LHCN-M2 (cell line): Measurements from ENCODE around the gene MRPS26. TPM values are rescaled to one million over a fixed set of nuclear protein-coding genes. Genes with fewer than 3 reads are reported as not detected.
"Not testable (repeated sequence)": the region's sequence is repeated elsewhere in the genome, so short reads cannot be mapped to it uniquely, and the experiment has no call there.

Experiments
- DNase-seq: peaks from one replicate; pipeline ENCODE4 v3.0.0-alpha.2; 2012; ENCODE audit warnings: low read depth
- polyA plus RNA-seq: library from polyadenylated mRNA; unstranded; fragments of >200 nt; gene quantifications from one replicate; pipeline ENCODE4 v1.2.1, GENCODE V29; 2012; ENCODE audit warnings: missing spikeins
- total RNA-seq: library from RNA; depleted of rRNA; stranded (reverse); fragments of >200 nt; gene quantifications from 2 replicates; pipeline ENCODE4 v1.2.3, GENCODE V29; 2014; rRNA removed

Gene MRPS26
- total RNA-seq: 58.4 and 66.9 TPM in 2 replicates
- 38.0 TPM for polyA plus RNA-seq

GRCh38 chr20:3045816-3046676 is at the start of gene MRPS26:
MRPS26 (plus strand) TSS chr20:3046052; CDS start chr20:3046069, 17 bp downstream.
- peak; percentile 83 for DNase-seq

- DNase-seq: no peak
These were observed 47.1 kb upstream of the MRPS26 start for GRCh38 chr20:2998728-2999127.

GRCh38 chr20:3000852-3001523 is 44.9 kb upstream of the MRPS26 start:
- peak; percentile 50 for DNase-seq

GRCh38 chr20:3003416-3003815 is 42.4 kb upstream of the MRPS26 start:
- no peak for DNase-seq

- DNase-seq: peak; percentile 58
These were observed 34.7 kb upstream of the MRPS26 start for GRCh38 chr20:3010985-3011723.

GRCh38 chr20:3011752-3012151 is 34.1 kb upstream of the MRPS26 start:
- DNase-seq: no peak

- DNase-seq: no peak
These were observed 32.1 kb upstream of the MRPS26 start for GRCh38 chr20:3013771-3014170.

- DNase-seq: no peak
These were observed 31.7 kb upstream of the MRPS26 start for GRCh38 chr20:3014179-3014578.

GRCh38 chr20:3014662-3015061 is 31.2 kb upstream of the MRPS26 start:
- DNase-seq: no peak

- DNase-seq: not testable (repeated sequence)
These were observed 30.6 kb upstream of the MRPS26 start for GRCh38 chr20:3015302-3015701.

- no peak for DNase-seq
These were observed 24.5 kb upstream of the MRPS26 start for GRCh38 chr20:3021327-3021726.

- DNase-seq: no peak
These were observed 24.1 kb upstream of the MRPS26 start for GRCh38 chr20:3021777-3022176.

- not testable (repeated sequence) for DNase-seq
These were observed 23.0 kb upstream of the MRPS26 start for GRCh38 chr20:3022559-3023490.

- no peak for DNase-seq
These were observed 17.9 kb upstream of the MRPS26 start for GRCh38 chr20:3027987-3028386.

- no peak for DNase-seq
These were observed 14.2 kb upstream of the MRPS26 start for GRCh38 chr20:3031524-3032147.

- no peak for DNase-seq
These were observed 13.2 kb upstream of the MRPS26 start for GRCh38 chr20:3032624-3033023.

GRCh38 chr20:3037654-3038053 is 8.2 kb upstream of the MRPS26 start:
- no peak for DNase-seq

GRCh38 chr20:3038454-3038853 is 7.4 kb upstream of the MRPS26 start:
- DNase-seq: no peak

GRCh38 chr20:3039426-3039825 is 6.4 kb upstream of the MRPS26 start:
- no peak for DNase-seq

GRCh38 chr20:3040086-3040485 is 5.8 kb upstream of the MRPS26 start:
- no peak for DNase-seq
